NOMO-1 treated with DMSO at 0.1 percent for 48 hours (cell line): ENCODE data around the gene TMEM44.
A peak's percentile ranks its signal among the peaks of the same experiment; 100 is the strongest.
"Not testable (repeated sequence)": the region's sequence is repeated elsewhere in the genome, so short reads cannot be mapped to it uniquely, and the experiment has no call there.

ENCODE experiments used
- DNase-seq: peaks from one replicate; lab custom pipeline; 2025; ENCODE audit not compliant: unreplicated experiment; lab: John Stamatoyannopoulos, UW

The TMEM44 gene

DNA sequence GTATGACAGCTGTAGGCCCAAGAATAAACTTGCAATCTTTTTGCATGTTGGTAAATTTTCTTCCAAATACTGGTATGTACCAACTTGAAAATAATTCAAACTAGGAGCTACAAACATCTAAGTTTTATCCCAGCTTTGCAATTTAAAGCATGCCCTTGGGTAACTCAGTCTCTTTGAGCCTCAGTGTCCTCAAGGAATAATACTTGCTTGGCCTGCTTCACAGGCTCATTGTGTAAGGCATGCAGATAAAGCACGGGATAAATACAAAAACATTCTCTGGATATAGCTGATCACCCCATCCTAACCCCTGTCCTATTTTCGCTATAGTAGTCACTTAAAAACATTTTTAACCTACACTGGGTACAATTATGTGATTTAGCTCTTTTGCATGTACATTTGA, 9.6 kb upstream of the TMEM44 start:
- DNase-seq = no peak

DNA sequence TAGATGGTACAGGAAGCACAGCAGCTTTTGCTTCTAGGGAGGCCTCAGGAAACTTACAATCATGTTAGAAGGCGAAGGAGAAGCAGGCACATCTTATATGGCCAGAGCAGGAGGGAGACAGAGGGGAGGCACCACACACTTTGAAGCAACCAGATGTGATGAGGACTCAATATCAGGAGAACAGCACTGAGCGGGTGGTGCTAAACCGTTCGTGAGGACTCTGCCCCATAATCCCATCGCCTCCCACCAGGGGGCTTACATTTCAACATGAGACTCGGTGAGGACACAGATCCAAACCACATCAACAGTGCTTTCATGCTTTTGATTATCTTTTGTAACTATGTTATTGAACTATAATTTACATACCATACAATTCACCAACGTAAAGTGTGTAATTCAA, 7.6 kb upstream of the TMEM44 start:
- no peak for DNase-seq

DNA sequence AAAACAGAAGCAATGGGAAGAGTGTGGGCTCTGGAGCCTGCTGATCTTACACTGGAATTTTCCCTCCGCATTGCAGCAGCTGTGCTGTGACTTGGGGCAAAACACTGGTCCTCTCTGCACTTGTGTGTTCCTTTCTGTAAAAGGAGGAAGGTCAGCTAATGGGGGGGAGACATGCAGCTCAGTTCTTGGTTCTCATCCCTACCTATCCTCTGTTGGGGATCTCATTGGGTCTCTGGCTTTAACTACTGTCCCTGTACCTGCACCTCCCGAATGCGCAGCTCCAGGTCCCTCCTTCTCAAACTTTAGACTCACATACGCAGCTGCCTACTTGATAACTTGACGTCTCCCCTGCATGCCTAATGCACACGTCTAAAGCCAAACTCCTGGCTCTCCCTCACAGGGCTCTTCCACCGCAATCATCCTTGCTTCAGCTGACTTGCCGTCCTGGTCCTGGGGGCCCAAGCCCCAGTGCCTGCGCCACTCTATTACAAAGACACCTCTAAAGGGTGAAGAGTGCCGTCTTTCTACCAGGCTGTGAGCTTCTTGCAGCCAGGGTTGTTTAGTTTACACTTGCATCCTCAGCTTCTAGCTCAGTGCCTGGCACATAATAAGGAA, 5.9 kb upstream of the TMEM44 start:
- DNase-seq = no peak

DNA sequence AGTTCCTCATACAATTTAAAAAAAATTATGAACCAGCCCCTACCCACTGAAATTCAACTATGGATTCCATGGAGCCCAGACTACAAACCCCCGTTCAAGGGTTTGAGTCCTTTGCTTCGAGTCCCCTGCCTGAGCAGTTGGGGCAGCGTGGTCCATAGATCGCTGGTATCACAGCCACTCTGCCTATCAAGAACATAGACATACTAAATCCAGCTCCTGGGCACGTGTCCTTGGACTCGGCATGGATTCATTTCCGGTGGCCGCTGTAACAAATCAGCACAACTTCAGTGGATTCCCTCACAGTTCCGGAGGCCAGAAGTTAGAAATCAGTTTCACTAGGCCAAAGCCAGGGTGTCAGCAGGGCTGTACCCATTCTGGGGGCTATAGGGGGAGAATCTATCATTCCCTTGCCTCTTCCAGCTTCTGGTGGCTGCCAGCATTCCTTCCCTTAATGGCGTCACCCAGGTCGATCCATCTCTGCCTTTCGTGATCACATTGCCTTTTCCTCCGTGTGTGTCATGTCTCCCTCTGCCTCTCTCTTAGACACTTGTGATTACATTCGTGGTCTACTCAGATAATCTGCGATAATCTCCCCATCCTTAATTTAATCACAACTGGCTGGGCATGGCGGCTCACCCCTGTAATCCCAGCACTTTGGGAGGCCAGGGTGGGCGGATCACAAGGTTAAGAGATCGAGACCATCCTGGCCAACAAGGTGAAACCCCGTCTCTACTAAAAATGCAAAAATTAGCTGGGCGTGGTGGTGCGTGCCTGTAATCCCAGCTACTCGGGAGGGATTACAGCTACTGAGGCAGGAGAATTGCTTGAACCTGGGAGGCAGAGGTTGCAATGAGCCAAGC, 4.6 kb upstream of the TMEM44 start:
- no peak for DNase-seq

DNA sequence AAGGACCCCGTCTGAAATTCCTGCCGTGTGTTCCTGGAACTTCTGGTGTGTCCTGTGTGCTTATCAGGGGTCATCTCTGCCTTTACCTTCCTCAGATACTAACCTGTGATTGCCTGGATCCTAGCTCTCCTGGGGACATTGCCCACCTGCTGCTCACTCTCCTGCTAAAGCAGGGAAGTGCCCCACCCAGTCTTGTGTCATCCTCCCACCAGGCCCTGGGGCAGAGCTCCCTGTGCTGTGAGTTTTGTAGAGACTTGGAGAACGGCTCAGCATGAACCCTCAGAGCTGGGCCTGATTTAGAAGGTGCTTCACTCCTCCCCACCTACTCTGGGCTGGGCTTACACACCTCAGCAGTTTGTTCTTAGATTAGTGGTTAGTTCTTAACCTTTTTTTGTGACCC, 3.8 kb upstream of the TMEM44 start:
- DNase-seq = no peak

DNA sequence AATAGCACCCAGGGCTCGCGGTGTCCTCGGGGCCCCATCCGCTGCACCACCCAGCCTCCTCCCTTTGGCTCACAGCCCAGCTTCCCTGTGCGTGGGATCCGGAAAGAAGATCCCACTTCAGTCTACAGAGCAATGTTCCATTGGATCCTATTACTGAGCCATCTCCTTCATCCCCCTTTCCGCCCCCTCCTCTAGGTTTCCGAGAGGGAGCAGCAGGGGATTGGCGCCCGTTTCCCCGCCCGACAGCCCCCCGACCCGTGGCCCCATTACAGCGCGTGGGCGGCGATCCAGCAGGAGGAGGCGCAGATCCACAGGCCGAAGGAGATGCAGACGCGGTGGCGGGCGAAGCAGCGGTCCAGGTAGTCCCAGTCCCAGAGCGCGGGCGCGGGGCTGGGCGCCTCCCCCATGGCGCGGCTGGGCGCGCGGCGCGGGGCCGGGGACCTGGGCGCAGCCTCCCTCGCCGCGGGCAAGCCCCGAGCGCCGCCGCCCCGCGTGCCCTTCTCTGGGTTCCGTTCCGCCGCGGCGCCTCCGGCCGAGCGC, 340 bp downstream of the TMEM44 start:
- peak; percentile 64 for DNase-seq

DNA sequence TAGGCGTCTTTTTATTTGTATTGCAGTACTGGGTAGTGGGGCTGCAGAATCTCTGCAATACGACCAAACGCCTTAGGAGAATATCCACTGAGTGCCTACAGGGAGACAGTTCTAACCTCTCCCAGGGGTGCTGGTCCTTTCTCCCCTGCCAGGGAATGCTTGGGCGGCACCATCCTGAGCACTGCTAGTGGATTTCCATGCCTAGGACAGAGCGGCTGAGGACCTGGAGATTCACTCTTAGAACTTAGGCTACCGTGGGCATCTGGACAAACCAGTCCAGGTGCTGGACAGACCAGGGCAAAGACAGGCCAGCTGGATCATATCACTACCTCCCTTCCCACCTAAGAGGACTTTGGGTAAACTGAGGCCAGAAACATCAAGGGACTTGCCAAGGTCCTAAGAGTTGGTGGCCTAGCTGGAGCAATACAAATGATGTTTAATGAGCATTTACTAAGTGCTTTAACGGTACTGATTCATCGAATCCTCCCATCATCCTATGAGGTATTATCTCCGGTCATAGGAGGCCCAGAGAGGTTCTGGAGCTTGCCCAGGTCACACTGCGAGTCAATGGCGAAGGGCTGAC, 902 bp downstream of the TMEM44 start:
- DNase-seq = no peak

DNA sequence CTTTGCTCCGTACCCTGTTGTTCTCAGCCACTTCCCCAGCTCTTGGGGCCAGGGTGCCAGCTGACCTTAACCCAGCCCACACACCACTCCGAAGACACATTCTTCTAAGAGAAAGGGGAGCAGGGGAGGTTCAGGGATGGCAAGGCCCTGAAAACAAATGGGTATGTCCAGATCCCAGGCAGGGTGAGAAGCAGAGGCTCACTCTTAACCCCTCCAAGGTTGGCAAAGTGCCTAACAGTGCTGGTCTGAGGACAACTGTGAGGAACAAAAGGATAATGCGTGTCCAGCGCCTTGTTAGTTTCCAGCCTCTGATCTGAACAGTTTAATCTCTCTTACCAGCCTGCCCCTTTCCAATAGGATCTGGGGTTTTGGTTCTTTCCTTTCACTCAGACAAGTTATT, 1.5 kb downstream of the TMEM44 start:
- DNase-seq = no peak

DNA sequence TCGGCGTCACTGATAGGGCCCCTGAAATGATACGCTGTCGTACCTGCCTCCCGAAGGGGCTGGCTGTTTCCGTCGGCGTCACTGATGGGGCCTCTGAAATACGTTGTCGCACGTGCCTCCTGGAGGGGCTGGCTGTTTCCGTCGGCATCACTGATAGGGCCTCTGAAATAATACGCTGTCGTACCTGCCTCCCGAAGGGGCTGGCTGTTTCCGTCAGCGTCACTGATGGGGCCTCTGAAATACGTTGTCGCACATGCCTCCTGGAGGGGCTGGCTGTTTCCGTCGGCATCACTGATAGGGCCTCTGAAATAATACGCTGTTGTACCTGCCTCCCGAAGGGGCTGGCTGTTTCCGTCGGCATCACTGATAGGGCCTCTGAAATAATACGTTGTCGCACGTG, 2.5 kb downstream of the TMEM44 start:
- not testable (repeated sequence) for DNase-seq

DNA sequence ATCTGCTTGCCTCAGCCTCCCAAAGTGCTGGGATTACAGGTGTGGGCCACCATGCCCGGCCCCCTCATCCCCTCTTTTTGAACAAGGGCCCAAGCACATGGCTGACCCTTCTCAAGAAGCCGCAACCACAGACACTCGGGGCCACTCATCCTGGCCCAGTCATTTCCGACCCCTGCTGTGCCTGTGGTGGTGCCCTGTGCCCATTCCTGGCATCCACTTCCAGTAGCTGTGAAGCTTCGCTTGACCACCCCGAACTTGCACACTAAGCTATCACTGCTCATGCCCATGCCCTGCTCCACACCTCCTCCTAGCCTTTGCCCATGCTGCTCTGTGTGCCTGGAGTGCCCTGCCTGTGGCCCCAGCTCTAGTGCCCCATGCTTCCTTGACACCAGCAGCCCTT, 8.3 kb downstream of the TMEM44 start:
- DNase-seq = no peak

DNA sequence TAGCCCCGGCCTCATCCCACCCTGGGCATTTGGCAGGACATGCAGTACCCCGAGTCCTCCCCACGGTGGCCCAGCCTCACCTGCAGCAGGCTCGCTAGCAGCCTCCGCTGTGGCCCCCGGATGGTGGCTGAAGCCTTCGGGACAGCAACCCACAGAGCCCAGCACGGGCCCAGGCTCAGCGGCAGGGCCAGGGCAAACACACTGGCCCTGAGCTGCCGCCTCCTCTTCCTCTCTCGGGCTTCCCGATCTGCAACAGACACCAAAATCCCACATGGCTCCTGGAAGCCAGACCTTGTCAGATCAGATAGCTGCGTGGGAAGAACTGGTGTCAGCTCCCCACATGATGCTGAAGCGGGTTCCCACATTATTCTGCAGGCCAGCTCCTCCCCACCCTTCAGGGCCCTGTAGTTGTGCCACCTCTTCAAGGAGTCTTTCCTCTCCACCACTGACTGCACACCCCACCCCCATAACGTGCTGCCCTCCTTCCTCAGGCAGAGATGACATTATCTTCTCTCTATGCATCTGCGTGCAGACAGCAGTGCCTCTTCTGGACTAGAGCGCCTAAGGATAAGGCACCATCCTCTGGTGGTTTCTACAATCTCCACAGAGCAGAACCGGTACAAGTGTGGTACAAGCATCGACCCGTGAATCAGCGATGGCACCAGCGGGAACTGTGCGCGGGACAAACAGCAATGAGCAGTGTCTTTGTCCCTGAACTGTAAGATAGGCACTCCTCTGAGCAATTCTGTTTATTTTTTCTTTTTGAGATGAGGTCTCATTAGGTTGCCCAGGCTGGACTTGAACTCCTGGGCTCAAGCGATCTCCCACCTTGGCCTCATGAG, 9.5 kb downstream of the TMEM44 start:
- DNase-seq = no peak

DNA sequence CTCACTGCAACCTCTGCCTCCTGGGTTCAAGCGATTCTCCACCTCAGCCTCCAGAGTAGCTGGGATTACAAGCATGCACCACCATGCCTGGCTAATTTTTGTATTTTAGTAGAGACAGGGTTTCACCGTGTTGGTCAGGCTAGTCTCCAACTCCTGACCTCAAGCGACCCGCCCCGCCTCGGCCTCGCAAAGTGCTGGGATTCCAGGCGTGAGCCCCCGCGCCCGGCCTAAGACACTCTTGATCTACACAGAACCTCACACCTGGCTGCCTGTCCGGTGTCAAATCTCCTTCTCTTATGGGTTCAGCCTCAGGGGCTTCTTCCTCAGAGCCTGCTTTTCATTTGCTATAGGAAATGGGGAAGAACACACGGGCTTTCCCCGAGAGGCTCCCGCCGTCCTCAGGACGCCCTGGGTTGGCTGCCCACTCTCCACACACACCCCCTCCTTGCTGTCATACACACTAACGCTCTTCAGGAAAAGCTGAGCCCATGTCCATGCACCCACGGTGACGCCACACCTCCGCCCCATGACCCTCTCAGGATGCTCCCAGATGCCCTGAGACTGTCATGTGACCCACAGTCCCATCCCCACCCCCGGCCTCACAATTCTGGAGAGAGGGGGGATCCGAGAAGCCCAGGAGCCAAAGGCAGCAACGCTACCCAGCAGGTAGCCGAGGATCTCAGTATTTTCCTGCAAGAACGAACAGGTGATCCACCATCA, 10.4 kb downstream of the TMEM44 start:
- DNase-seq = no peak

DNA sequence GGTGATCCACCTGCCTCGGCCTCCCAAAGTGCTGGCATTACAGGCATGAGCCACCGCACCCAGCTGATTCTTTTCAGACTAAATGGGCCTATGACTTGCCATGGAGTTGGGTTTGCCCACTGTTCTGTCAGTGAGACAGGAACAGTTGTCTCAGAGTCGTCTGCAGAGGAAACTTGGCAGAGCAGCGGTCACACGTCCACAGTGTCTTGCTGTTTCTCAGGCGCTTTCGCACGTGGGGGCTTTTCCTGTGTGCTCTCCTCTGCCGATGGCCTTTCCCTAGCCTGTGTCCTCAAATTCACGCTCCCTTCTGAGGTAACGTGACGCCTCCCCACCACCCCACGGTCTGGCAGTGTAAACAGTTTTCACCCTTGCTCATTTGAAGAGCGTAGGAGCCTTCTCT, 11.3 kb downstream of the TMEM44 start:
- no peak for DNase-seq

DNA sequence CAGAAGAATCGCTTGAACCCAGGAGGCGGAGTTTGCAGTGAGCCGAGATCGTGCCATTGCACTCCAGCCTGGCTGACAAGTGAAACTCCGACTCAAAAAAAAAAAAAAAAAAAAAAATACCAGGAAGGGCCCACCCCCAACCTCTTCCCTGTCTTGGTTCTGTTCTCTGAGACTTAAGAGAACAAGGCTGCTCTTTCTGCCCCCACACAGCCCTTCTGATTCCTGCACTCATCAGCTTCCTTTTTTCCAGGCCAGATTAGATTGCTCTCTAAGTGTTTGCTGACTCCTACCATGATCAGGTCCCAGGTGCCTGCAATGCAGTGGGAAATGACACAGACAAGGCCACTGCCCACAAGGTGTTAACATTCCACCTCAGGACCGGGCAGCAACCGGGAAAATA, 13.0 kb downstream of the TMEM44 start:
- no peak for DNase-seq

DNA sequence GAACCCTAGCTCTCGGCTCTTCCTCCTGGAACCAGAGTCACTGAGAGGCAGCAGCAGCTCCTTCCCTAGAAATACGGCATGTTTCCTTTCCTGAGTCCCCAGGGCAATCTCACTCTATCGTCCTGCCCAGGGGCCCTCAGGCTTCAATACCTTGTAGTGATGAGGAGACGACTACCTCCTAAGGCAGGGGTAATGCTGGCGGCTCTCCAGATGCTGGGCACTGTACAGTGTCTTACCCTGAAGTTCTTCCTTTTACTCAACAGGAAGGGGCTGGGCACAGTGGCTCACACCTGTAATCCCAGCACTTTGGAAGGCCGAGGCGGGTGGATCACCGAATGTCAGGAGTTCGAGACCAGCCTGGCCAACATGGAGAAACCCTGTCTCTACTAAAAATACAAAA, 13.5 kb downstream of the TMEM44 start:
- DNase-seq = no peak

DNA sequence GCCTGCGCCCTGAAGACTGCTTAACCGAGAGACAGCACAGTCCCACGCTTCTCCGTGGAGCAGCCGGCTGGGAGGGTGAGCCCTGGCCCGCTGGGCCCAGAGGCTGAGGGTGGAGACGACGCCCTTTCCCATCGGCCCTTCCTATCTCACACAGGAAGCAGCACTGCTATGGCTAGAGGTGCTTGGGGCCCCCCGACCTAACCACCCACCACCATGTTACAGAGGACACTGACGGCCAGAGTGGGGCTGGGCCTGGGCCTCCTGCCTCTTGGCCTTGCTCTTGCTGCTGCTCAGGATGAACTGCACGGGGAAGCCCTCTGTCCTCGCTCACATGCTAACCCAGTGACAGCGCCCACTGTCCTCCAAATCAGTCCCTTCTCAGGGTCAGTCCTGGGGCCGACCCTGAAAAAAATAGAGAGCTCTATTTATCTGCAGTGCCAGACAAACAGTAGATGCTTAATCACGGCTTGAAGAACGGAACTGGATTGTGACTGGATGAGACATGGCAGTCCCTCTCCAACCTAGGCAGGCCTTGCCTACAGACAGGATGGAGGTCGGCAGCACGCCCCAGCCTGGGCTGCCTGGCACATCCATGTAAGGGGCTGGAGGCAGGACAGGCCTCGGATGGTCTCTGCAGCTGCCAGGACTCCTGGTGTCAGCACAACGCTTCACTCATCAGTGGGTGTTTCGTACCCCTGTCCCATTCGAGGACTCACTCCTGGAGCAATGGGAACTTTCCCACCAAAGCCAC, 14.2 kb downstream of the TMEM44 start:
- DNase-seq = no peak

DNA sequence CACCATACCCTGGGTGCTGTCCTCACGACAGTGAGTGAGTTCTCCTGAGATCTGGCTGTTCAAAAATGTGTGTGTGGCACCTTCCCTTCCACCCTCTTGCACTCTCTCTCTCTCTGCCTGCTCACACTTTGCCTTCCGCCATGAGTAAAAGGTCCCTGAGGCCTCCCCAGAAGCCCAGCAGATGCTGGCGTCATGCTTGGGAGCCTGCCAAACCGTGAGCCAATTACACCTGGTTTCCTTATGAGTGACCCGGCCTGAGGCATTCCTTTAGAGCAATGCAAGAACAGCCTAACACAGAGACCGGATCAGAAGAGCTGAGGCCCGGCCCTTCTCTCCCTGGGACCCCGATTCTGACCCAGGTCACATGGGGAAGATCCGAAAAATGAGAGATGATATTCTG, 15.4 kb downstream of the TMEM44 start:
- DNase-seq = no peak

DNA sequence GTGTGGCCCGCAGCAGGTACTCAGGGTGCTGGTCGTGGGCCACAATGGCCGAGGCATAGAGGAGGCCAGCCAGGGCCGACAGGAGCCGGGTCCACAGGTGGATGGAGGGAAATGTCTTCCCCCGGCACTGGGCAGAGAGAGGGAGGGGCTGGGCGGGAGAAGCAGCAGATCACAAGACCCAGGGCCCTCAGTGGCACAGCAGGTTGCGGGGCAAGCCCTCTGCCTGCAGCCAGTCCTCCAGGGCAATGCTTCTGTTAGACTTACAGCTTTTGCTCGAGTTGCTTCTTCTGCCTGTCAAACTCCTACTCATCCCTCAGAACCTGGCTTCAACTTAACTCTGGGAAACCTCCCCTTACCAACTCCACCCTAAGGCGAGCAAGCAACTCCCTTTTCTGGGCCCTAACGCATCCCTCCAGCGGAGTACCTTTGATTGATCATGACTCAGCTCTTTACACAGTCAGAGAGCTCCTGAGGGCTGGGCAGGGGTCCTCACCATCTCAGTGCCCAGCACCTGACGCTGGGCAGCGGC, 16.0 kb downstream of the TMEM44 start:
- no peak for DNase-seq

DNA sequence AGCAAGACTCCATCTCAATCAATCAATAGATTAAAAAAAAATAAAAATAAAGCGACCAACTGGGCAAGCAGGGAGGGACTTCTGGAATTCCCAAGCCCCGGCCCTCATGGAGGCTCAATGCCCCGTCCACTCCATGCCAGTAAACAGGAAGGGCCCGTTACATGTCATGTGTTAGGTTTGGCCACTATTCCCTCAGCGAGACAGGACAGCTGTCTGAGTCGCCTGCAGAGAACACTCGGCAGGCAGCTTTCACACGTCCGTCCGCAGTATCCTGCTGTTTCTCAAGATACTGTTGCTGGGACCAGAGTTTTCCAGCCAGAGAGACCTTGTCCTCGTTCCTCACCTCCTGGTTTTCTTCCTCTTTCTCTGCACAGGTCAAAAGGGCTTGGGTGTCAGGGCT, 18.0 kb downstream of the TMEM44 start:
- DNase-seq = no peak

DNA sequence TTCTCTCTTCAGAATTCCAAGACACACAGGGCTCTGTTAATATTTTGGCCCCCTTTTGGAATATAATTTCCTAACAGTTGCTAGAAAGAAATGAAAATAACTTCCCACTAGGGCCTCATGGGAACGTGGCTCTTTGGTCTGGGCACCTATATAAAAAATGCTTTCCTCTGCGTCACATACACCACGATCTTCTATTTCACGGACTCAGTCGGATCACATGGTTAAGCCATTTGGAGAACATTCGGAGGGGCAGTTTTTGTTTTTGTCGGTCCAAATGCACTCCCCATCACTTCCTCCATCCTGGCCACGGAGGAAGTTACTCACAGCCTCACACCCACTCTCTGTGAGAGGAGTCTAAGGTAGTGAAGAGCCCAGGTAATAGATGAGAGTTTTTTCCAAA, 21.0 kb downstream of the TMEM44 start:
- DNase-seq = no peak
